Loucy (cell line): ENCODE results near the gene SLC6A1.

Source experiments
- EZH2phosphoT487 ChIP-seq: fragments of 200-600 bp; IDR thresholded peaks from 2 replicates; pipeline ENCODE4 v1.6.1; 2018; ENCODE audit warnings: antibody characterized with exemption, mild to moderate bottlenecking, moderate library complexity, borderline replicate concordance
- TF ChIP-seq, protein P1 (sequence below): fragments of 200-600 bp; sonication (generic); conservative IDR thresholded peaks from 2 replicates; pipeline ENCODE4 v1.5.1; 2014; ENCODE audit warnings: mild to moderate bottlenecking, antibody characterized with exemption, low read length

DNA sequence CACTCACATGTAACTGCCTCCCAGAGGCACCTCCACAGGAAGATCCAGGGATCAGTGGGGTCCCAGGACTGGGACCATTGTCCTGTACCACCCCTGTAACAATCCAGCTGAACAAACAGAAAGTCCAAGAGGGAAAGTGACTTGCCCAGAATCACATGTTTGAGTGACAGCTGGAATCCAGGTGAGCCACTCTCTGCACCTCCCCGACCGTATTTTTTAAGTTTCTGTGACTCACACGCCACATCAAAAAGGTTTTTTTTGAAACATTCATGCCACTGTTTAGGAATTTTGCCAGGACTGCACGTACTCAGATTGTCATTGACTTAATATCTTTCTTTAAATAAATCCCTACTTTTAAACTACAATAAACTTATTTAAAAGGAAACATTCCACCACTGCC lies 9.8 kb upstream of the SLC6A1 start:
- TF ChIP-seq, protein P1, sequence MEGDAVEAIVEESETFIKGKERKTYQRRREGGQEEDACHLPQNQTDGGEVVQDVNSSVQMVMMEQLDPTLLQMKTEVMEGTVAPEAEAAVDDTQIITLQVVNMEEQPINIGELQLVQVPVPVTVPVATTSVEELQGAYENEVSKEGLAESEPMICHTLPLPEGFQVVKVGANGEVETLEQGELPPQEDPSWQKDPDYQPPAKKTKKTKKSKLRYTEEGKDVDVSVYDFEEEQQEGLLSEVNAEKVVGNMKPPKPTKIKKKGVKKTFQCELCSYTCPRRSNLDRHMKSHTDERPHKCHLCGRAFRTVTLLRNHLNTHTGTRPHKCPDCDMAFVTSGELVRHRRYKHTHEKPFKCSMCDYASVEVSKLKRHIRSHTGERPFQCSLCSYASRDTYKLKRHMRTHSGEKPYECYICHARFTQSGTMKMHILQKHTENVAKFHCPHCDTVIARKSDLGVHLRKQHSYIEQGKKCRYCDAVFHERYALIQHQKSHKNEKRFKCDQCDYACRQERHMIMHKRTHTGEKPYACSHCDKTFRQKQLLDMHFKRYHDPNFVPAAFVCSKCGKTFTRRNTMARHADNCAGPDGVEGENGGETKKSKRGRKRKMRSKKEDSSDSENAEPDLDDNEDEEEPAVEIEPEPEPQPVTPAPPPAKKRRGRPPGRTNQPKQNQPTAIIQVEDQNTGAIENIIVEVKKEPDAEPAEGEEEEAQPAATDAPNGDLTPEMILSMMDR = no peak
- no peak for TF ChIP-seq EZH2phosphoT487
